HepG2 (cell line): ENCODE data around the gene ING1. TPM values are rescaled to one million over a fixed set of nuclear protein-coding genes. Genes with fewer than 3 reads are reported as not detected.

Source experiments
- ADNP ChIP-seq: sonication (generic); formaldehyde crosslinking; IDR thresholded peaks from 2 replicates; pipeline ENCODE4 v1.4.0; 2020; ENCODE audit warnings: missing genetic modification reagents
- ELF3 ChIP-seq: IDR thresholded peaks from 2 replicates; pipeline ENCODE4 v1.6.1; 2016; ENCODE audit warnings: missing genetic modification reagents, missing compliant biosample characterization
- FOXP1 ChIP-seq, 2 experiments: fragments of 450-650 bp in 1 of 2; IDR thresholded peaks; 2 replicates each; pipeline ENCODE4 v1.6.1; 2017 to 2018; ENCODE audit warnings: antibody characterized with exemption in 1 of 2
- GABPA ChIP-seq, 2 experiments: IDR thresholded peaks; 2 replicates each; pipeline ENCODE4 v1.6.1; 2011 to 2016; ENCODE audit warnings: low read depth in 2 of 2, low read length in 1 of 2, missing biosample characterization in 1 of 2, missing genetic modification characterization in 1 of 2
- HMG20B ChIP-seq: conservative IDR thresholded peaks from 2 replicates; pipeline ENCODE4 v1.6.1; 2016; ENCODE audit warnings: missing genetic modification reagents, missing compliant biosample characterization
- KDM5A ChIP-seq: fragments of 200-600 bp; sonication (generic); IDR thresholded peaks from 2 replicates; pipeline ENCODE4 v1.7.0; 2018; ENCODE audit warnings: antibody characterized with exemption, mild to moderate bottlenecking, low read length, borderline replicate concordance
- KDM6A ChIP-seq: IDR thresholded peaks from 2 replicates; pipeline ENCODE4 v1.6.1; 2016; ENCODE audit warnings: low read depth
- NAIF1 ChIP-seq: sonication (generic); formaldehyde crosslinking; IDR thresholded peaks from 2 replicates; pipeline ENCODE4 v1.5.0; 2020; ENCODE audit warnings: mild to moderate bottlenecking, missing genetic modification reagents, borderline replicate concordance
- PLRG1 ChIP-seq: fragments of 450-650 bp; conservative IDR thresholded peaks from 2 replicates; pipeline ENCODE4 v1.6.1; 2016
- SMC3 ChIP-seq: IDR thresholded peaks from 2 replicates; pipeline ENCODE4 v1.6.1; 2011; ENCODE audit warnings: low read length, improper control_type of control experiment
- ZNF160 ChIP-seq: sonication (generic); formaldehyde crosslinking; IDR thresholded peaks from 2 replicates; pipeline ENCODE4 v1.8.0; 2022; ENCODE audit warnings: mild to moderate bottlenecking, inconsistent platforms, missing genetic modification reagents
- ZNF17 ChIP-seq: sonication (generic); formaldehyde crosslinking; IDR thresholded peaks from 2 replicates; pipeline ENCODE4 v1.5.0; 2020; ENCODE audit warnings: mild to moderate bottlenecking, missing genetic modification reagents
- ZNF207 ChIP-seq: fragments of 450-650 bp; IDR thresholded peaks from 2 replicates; pipeline ENCODE4 v1.6.1; 2016; ENCODE audit warnings: antibody characterized with exemption, borderline replicate concordance
- ZNF260 ChIP-seq: sonication (generic); formaldehyde crosslinking; IDR thresholded peaks from 2 replicates; pipeline ENCODE4 v1.4.0; 2020; ENCODE audit warnings: missing genetic modification reagents, low read depth, mild to moderate bottlenecking, borderline replicate concordance
- ZNF274 ChIP-seq: sonication (generic); formaldehyde crosslinking; IDR thresholded peaks from 2 replicates; pipeline ENCODE4 v1.5.1; 2020; ENCODE audit warnings: mild to moderate bottlenecking, missing genetic modification reagents
- ZNF296 ChIP-seq: sonication (generic); formaldehyde crosslinking; conservative IDR thresholded peaks from 2 replicates; pipeline ENCODE4 v1.5.0; 2020; ENCODE audit warnings: mild to moderate bottlenecking, missing genetic modification reagents
- ZNF564 ChIP-seq: sonication (generic); formaldehyde crosslinking; IDR thresholded peaks from 2 replicates; pipeline ENCODE4 v1.8.1; 2023; ENCODE audit warnings: mild to moderate bottlenecking, missing genetic modification reagents
- ZNF777 ChIP-seq: sonication (generic); formaldehyde crosslinking; IDR thresholded peaks from 2 replicates; pipeline ENCODE4 v1.4.0; 2020; ENCODE audit warnings: missing genetic modification reagents
- ZSCAN12 ChIP-seq: sonication (generic); formaldehyde crosslinking; IDR thresholded peaks from 2 replicates; pipeline ENCODE4 v1.9.0; 2021; ENCODE audit warnings: mild to moderate bottlenecking, missing genetic modification reagents
- polyA plus RNA-seq, 8 experiments: library from polyadenylated mRNA; depleted of rRNA in 3 of 8; stranded (reverse) in 7 of 8; unstranded in 1 of 8; fragments of >200 nt; fragmentation: Illumina TruSeq in 4 of 8; extraction: Trizol in 4 of 8; gene quantifications; 2 replicates each; pipeline versions ENCODE4 v1.2.1 to v1.2.3, GENCODE V29; 2011 to 2016; ENCODE audit warnings: low read depth in 4 of 8, missing spikeins in 1 of 8, mixed read lengths in 1 of 8; ENCODE audit not compliant: insufficient read depth in 1 of 8
- total RNA-seq, 5 experiments: library from RNA; depleted of rRNA; stranded (reverse); fragments of >200 nt; fragmentation: Illumina TruSeq; extraction: Trizol; gene quantifications; 2 replicates each; pipeline ENCODE4 v1.2.3, GENCODE V29; 2016; ENCODE audit warnings: low read depth in 1 of 5
- TF ChIP-seq, protein P1 (sequence below): sonication (generic); formaldehyde crosslinking; IDR thresholded peaks from 2 replicates; pipeline ENCODE4 v1.4.0; 2020; ENCODE audit warnings: missing genetic modification reagents
- TF ChIP-seq, protein P2 (sequence below): sonication (generic); formaldehyde crosslinking; IDR thresholded peaks from 2 replicates; pipeline ENCODE4 v1.4.0; 2020; ENCODE audit warnings: missing genetic modification reagents, mild to moderate bottlenecking, borderline replicate concordance
- TF ChIP-seq, protein P3 (sequence below): sonication (generic); formaldehyde crosslinking; IDR thresholded peaks from 2 replicates; pipeline ENCODE4 v1.8.0; 2022; ENCODE audit warnings: mild to moderate bottlenecking, missing genetic modification reagents, moderate library complexity
- TF ChIP-seq, protein P4 (sequence below): sonication (generic); formaldehyde crosslinking; conservative IDR thresholded peaks from 2 replicates; pipeline ENCODE4 v1.8.0; 2022; ENCODE audit warnings: low read depth, missing genetic modification reagents

Gene ING1
- total and polyA plus RNA-seq, 2 of the 13 experiments (the other 11 are each of a cell fraction or from before 2014, with no cell fraction given), result 8.1 to 16.1 TPM

DNA sequence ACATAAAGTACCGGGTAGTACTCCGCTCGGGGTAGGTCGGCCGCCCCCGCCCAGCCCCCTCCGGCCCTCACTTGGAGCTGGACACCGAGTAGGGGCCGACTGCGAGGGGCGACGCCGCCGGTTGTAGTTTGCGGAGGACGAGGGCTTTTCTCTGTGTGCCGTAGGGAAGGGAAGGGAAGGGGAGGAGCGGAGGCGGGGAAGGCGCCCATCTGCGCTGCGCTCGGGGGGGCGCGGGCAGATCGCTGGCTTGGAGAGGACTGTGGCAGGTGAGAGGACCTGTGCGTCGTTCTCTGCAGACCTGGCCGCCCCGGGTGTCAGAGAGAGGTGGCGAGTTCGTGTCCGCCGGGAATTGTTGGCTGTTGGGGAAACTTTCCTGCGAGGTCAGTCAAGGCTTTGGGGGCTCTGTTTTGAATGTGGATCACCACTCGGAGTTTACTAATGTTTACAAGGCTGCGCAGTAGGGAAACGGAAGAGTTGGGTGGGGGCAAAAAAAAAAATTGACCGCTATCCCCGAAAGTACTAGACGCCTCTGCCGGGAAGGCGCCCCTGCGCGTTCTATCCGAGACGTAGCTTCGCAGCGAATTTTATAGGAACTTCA, 1.4 kb downstream of the ING1 start (continued):
- TF ChIP-seq, protein P1, sequence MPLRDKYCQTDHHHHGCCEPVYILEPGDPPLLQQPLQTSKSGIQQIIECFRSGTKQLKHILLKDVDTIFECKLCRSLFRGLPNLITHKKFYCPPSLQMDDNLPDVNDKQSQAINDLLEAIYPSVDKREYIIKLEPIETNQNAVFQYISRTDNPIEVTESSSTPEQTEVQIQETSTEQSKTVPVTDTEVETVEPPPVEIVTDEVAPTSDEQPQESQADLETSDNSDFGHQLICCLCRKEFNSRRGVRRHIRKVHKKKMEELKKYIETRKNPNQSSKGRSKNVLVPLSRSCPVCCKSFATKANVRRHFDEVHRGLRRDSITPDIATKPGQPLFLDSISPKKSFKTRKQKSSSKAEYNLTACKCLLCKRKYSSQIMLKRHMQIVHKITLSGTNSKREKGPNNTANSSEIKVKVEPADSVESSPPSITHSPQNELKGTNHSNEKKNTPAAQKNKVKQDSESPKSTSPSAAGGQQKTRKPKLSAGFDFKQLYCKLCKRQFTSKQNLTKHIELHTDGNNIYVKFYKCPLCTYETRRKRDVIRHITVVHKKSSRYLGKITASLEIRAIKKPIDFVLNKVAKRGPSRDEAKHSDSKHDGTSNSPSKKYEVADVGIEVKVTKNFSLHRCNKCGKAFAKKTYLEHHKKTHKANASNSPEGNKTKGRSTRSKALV (CRISPR knock-in tag), result no peak
- TF ChIP-seq ADNP (CRISPR knock-in tag) (no peak), KDM5A (no peak), ELF3 (no peak), ZNF207 (no peak), SMC3 (no peak), ZNF777 (CRISPR knock-in tag) (peak; percentile 28; the same call in 1 of the 2 replicates), ZNF17 (no peak), HMG20B (CRISPR knock-in tag) (no peak), NAIF1 (CRISPR knock-in tag) (no peak), KDM6A (CRISPR knock-in tag) (no peak), ZNF160 (CRISPR knock-in tag) (0 out of 2 replicates have a peak, but pooled peaks have one; percentile 30), ZNF296 (CRISPR knock-in tag) (no peak), ZSCAN12 (CRISPR knock-in tag) (no peak), FOXP1 (IDR thresholded peaks at IDR 0.05) (no peak), FOXP1 (CRISPR knock-in tag; IDR thresholded peaks at IDR 0.05) (no peak), ZNF260 (CRISPR knock-in tag) (no peak), ZNF564 (no peak), GABPA (IDR thresholded peaks at IDR 0.05; ENCODE audit: low read depth, low read length) (no peak), GABPA (CRISPR knock-in tag; IDR thresholded peaks at IDR 0.05; ENCODE audit: low read depth) (no peak), PLRG1 (no peak), ZNF274 (CRISPR knock-in tag) (peak; percentile 11; the same call in 1 of the 2 replicates)
- TF ChIP-seq, protein P2, sequence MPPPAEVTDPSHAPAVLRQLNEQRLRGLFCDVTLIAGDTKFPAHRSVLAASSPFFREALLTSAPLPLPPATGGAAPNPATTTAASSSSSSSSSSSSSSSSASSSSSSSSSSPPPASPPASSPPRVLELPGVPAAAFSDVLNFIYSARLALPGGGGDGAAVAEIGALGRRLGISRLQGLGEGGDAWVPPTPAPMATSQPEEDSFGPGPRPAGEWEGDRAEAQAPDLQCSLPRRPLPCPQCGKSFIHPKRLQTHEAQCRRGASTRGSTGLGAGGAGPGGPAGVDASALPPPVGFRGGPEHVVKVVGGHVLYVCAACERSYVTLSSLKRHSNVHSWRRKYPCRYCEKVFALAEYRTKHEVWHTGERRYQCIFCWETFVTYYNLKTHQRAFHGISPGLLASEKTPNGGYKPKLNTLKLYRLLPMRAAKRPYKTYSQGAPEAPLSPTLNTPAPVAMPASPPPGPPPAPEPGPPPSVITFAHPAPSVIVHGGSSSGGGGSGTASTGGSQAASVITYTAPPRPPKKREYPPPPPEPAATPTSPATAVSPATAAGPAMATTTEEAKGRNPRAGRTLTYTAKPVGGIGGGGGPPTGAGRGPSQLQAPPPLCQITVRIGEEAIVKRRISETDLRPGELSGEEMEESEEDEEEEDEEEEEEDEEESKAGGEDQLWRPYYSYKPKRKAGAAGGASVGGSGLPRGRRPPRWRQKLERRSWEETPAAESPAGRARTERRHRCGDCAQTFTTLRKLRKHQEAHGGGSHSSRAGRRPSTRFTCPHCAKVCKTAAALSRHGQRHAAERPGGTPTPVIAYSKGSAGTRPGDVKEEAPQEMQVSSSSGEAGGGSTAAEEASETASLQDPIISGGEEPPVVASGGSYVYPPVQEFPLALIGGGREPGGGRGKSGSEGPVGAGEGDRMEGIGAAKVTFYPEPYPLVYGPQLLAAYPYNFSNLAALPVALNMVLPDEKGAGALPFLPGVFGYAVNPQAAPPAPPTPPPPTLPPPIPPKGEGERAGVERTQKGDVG (CRISPR knock-in tag), result no peak
- TF ChIP-seq, protein P3, sequence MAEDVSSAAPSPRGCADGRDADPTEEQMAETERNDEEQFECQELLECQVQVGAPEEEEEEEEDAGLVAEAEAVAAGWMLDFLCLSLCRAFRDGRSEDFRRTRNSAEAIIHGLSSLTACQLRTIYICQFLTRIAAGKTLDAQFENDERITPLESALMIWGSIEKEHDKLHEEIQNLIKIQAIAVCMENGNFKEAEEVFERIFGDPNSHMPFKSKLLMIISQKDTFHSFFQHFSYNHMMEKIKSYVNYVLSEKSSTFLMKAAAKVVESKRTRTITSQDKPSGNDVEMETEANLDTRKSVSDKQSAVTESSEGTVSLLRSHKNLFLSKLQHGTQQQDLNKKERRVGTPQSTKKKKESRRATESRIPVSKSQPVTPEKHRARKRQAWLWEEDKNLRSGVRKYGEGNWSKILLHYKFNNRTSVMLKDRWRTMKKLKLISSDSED (CRISPR knock-in tag), result no peak
- TF ChIP-seq, protein P4, sequence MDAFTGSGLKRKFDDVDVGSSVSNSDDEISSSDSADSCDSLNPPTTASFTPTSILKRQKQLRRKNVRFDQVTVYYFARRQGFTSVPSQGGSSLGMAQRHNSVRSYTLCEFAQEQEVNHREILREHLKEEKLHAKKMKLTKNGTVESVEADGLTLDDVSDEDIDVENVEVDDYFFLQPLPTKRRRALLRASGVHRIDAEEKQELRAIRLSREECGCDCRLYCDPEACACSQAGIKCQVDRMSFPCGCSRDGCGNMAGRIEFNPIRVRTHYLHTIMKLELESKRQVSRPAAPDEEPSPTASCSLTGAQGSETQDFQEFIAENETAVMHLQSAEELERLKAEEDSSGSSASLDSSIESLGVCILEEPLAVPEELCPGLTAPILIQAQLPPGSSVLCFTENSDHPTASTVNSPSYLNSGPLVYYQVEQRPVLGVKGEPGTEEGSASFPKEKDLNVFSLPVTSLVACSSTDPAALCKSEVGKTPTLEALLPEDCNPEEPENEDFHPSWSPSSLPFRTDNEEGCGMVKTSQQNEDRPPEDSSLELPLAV (CRISPR knock-in tag), result no peak
